Kidney capillary endothelial cell (primary cell): ENCODE data around the gene SPANXC.
"Not testable (repeated sequence)": the region's sequence is repeated elsewhere in the genome, so short reads cannot be mapped to it uniquely, and the experiment has no call there.

Experiments
- DNase-seq: peaks from one replicate; pipeline ENCODE4 v3.0.0-alpha.2; 2018; ENCODE audit warnings: low spot score

SPANXC gene, protein sequence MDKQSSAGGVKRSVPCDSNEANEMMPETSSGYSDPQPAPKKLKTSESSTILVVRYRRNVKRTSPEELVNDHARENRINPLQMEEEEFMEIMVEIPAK

DNA sequence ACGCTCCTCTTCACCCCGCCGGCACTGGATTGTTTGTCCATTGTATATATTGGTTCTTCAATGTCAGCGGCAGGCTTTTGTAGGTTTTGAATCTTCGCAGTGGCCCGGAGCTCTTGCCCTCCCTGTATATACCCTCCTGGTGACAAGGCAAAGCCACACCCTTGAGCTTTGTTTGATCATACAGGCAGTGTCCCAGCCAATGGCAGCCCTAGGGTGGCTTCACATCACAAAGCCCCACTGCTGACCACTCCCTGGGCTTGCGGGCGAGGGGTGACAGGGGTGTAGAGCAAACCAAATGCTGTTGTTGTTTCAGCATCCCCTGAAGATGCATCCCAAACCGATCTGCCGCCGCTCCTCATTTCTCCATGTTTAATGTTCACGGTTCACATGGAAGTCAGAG is at the start of gene SPANXC:
SPANXC (minus strand) TSS at position 101 of the 400 bp plus-strand sequence; CDS start at position 41, 60 bp downstream.
- DNase-seq = not testable (repeated sequence)

DNA sequence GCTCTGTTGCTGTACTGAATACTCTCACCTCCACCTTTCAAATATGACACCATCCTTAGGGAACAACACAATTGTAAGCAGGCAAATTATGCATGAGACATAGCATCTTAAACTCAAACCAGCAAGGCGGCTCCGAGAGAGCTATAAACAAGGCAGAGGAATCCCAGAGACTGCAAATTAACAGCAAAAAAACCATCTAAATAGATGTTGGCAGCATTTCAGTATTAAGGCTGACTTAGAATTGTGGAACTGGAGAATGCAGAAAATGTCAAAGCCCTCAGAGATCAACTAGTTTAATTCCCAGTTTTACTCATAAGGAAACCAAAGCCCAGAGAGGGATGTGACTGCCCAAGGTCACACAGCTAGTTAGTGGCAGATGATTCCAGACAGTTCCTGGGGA is 37.2 kb upstream of the SPANXC start:
- DNase-seq = no peak

DNA sequence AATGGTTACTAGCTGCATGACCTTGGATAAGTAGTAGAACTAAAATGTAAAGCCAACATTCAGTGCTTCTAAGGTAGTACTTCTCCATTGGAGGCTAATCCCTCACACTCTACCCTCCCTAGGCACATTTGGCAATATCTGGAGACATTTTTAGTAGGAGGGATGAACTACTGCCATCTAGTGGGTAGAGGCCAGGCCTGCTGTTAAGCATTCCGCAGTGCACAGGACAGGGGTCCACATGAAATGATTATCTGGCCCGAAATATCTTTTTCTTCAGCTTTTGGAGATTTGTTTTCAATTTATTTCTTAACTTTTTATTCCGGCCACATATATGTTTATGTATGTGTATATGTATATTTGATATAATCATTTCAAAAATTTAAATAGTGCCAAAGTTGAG is 36.0 kb upstream of the SPANXC start:
- DNase-seq = peak; percentile 29

DNA sequence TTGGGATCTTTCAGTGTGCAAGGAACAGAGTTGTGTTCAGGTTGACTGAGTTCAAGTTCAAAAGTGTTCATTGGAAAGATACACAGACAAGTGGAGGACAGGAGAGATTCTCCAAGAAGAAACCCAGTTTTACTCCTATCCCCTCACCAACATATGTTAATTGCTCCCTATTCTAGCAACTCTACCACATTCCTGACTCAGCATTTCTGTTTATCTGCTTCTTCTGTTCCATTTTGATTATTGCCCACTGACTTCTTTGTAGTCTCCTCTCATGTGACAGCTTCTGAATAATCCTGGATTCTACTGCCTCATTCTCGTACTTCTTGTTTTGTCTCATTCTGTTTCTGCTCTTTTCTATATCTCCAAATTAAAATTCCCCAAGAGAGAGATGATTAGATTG is 15.8 kb upstream of the SPANXC start:
- DNase-seq = no peak

DNA sequence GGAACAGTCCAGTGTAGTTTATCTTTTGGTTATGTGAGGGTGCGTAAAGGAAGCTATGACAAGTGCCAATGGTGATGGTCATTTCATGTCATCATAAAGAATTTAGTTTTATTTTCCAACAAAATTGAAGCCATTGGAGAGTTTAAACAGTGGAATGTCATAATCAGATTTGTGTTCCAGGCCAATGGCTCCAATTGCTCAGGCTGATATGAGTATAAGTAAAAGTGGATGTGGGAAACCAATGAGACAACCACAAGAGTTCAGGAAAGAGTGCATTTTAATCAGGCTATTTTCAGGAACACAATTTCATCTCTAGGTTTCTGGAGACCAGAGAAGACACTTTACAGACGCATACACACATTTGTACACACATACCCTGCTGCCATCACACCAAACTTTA is 20.7 kb downstream of the SPANXC start:
- no peak for DNase-seq

DNA sequence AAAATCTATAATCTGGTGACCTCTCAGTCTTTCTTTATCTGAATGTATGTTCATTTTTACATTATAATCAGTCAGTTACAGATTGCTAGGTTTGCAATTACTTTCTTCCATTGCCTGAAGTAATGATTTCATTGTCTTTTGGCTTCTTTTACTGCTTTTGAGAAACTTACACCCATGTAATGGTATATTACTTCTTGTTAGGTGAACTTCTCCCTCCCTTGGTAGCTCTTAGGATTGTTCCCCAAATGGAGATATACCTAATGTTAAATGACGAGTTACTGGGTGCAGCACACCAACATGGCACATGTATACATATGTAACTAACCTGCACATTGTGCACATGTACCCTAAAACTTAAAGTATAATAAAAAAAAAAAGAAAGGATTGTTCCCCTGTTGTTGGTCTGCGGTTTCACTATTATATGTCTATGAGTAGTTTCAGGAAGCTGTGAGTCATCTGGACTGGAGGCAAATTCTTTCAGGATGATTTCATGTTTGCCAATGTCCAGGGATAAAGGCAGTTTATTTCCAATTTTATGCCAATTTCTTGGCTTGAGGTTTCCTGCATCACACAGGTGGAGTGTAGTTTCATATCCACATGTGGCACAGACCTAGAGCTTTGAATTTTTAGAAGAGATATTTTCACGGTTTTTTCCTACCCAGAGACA is 21.8 kb downstream of the SPANXC start:
- peak; percentile 59 for DNase-seq

DNA sequence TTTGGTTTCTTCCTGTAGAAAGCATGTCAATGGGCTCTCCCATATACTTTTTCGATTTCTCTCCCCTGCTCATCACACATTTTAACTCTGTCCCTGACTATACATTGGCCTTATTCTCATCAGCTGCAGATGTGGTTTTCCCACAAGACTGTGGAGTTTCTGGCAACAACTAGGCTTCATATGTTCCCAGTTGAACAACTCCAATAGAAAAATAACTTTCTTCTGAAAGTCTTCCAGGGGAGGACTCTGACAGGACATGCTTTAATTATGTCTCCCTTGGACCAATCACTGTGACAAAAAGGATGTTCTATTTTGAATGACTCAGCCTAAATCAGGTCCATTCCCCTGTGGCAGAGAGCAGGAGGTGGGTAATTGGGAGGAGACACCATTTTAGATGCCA is 28.1 kb downstream of the SPANXC start:
- DNase-seq = no peak

DNA sequence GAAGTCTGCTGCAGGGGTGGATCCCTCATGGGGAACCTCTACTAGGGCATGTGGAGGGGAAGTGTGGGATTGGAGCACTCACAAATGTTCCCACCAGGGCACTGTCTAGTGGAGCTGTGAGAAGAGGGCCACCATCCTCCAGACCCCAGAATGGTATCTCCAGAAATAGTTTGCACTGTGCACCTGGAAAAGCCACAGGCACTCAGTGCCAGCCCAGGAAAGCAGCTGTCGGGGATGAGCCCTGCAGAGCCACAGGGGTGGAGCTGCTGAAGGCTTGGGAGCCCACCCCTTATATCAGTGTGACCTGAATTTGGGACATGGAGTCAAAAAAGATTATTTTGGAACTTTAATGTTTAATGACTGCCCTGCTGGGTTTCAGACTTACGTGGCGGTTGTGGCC is 40.4 kb downstream of the SPANXC start:
- no peak for DNase-seq
